SK-MEL-5 (cell line): ENCODE measurements around the gene SPN. TPM values are rescaled to one million over a fixed set of nuclear protein-coding genes. Genes with fewer than 3 reads are reported as not detected.
"Not testable (repeated sequence)": the region's sequence is repeated elsewhere in the genome, so short reads cannot be mapped to it uniquely, and the experiment has no call there.

Experiments used
- DNase-seq: peaks from one replicate; pipeline ENCODE4 v3.0.0-alpha.2; 2016; ENCODE audit warnings: low read depth, low spot score
- in situ Hi-C: cut with HindIII; loops from 2 replicates; pipeline ENCODE4 v1.10.0; 2016; ENCODE audit warnings: low sequenced_read_pairs, high pct_unique_total_duplicates, low pct_unique_long_range_greater_than_20kb
- total RNA-seq: library from RNA; depleted of rRNA; stranded (reverse); fragments of >200 nt; shearing (Covaris generic); gene quantifications from 2 replicates; pipeline ENCODE4 v1.2.3, GENCODE V29; 2014

Gene SPN
- total RNA-seq, 1 experiment from 2014 or later, result not detected

- in situ Hi-C loops, DNase-seq: not testable (repeated sequence)
Measured at GRCh38 chr16:29692606-29693005, 29.6 kb downstream of the SPN start.

DNA sequence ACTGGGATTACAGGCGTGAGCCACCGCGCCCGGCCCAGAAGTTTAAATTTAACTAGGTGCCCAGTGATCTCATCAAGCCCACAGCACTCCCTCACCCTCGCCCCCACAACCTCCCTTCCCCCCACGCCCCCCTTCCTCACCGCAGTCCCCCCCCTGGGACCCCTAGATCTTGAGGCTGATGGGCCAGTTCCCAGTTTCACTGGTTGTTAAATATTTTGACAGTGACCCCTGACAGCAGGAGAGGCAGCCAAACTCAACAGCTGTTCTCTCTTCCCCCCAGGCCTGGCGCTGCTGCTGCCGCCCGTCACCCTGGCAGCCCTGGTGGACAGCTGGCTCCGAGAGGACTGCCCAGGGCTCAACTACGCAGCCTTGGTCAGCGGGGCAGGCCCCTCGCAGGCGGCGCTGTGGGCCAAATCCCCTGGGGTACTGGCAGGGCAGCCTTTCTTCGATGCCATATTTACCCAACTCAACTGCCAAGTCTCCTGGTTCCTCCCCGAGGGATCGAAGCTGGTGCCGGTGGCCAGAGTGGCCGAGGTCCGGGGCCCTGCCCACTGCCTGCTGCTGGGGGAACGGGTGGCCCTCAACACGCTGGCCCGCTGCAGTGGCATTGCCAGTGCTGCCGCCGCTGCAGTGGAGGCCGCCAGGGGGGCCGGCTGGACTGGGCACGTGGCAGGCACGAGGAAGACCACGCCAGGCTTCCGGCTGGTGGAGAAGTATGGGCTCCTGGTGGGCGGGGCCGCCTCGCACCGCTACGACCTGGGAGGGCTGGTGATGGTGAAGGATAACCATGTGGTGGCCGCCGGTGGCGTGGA is 31.5 kb downstream of the SPN start:
- in situ Hi-C loops, result no loop called here
- no peak for DNase-seq

DNA sequence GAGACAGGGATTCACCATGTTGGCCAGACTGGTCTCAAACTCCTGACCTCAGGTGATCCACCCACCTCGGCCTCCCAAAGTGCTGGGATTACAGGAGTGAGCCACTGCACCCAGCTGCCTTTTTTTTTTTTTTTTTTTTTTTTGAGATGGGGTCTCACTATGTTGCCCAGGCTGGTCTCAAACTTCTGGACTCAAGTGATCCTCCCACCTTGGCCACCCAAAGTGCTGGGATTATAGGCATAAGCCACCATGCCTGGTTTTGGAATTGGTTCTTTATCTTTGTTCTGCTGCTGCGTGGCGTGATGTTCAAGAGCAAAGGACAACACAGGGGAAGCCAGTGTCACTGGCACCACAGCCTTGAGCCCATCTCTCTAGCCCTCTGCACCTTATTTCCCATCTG is 32.6 kb downstream of the SPN start:
- DNase-seq, in situ Hi-C loops: not testable (repeated sequence)

DNA sequence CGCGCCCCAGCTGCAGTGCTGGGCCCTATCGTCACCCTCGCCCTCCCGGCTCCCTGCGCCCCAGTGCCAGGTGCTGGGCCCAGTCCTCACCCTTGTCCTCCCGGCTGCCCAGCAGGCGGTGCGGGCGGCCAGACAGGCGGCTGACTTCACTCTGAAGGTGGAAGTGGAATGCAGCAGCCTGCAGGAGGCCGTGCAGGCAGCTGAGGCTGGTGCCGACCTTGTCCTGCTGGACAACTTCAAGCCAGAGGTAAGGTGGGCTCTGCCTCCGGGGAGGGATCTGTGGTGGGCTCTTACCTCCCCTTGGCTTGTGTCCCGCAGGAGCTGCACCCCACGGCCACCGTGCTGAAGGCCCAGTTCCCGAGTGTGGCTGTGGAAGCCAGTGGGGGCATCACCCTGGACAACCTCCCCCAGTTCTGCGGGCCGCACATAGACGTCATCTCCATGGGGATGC is 33.9 kb downstream of the SPN start:
- DNase-seq, result no peak
- in situ Hi-C loops, result no loop called here

DNA sequence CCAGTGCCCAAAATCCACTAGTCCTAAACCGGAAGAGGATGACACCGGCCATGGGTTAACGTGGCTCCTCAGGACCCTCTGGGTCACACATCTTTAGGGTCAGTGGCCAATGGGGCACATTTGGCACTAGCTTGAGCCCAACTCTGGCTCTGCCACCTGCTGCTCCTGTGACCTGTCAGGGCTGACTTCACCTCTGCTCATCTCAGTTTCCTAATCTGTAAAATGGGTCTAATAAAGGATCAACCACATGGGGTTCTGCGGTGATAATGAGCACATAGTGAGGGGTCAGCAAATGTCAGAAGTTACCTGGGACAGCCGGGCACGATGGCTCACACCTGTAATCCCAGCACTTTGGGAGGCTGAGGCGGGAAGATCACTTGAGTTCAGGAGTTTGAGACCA is 34.3 kb downstream of the SPN start:
- DNase-seq, result no peak
- in situ Hi-C loops, result no loop called here

- DNase-seq, result no peak
- in situ Hi-C loops, result no loop called here
Measured at GRCh38 chr16:29698042-29698441, 35.0 kb downstream of the SPN start.

DNA sequence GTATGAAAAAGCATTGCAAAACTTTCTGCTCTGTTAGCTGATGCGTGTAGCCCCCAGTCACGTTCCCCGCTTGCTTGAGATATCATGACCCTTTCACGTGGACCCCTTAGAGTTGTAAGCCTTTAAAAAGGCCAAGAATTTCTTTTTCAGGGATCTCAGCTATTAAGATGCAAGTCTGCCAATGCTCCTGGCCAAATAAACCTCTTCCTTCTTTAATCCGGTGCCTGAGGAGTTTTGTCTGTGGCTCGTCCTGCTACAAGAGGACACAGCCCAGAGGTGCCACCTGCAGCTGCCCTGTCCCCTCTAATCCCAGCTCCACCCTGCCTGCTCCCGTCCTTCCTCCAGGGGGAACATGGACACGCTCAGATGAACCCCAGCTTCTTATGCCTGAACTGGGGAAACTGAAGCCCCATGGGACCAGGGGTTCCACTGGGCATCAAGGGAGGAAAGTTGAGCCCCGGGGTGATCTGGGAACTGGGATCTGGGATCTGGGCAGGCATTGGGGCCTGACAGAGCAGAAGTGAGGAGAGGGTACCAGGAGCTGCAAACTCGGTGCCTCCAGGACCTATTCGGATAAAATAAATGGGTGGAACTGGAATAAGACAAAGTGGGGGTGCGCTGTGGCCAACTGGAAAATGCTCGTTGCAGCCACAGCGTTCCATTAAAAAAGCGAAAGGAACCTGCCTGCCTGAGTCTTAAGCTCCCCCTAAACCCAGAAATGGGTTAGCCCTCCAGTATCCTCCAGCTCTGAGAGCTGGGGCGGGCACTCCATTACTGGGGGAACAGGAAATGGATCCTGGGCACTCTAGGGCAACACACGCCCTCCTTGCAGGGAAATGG is 35.7 kb downstream of the SPN start:
- in situ Hi-C loops, result no loop called here
- DNase-seq, result no peak

DNA sequence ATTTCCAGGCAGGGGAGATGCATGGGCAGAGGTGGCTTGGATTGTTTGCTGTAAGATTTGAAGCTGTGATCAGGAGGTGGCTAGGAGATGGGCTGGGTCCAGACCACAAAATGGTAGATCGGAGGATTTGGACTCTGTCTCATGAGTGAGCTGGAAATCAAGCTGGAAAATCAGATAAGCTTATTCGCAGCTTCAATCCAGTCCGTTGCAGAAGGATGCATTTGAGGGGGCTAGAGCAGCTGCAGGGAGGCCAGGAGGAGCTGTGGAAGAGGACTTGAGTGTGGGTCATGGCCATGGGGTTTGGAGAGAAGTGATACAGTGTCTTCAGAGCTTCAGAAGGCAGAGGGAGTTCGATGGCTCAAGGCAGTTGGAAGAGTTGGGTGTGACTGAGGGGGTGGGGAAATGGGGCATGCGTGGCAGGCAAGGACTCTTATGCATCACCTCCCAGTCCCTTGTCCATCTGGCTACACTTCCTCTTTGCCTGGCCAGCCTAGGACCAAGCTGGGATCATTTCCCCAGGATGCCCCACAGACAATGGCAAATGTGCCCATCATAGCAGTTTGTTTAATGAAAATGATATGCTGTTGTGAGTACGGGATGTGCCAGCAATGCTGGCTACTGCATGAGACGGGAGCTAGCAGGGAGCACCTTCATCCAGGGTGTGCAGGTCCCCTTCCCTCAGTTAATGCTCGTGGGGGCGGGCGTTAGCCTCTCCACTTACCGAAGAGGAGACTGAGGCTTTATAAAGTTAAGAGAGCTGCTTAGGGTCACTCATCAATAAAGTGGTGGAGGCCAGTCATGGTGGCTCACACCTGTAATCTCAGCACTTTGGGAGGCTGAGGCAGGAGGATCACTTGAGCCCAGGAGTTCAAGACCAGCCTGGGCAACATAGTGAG is 36.5 kb downstream of the SPN start:
- in situ Hi-C loops, result no loop called here

GRCh38 chr16:29700253-29700987 is 37.4 kb downstream of the SPN start:
- in situ Hi-C loops, result no loop called here
- DNase-seq, result peak; percentile 88

More for the DNA sequence above, 36.5 kb downstream of the SPN start:
- DNase-seq, result no peak

DNA sequence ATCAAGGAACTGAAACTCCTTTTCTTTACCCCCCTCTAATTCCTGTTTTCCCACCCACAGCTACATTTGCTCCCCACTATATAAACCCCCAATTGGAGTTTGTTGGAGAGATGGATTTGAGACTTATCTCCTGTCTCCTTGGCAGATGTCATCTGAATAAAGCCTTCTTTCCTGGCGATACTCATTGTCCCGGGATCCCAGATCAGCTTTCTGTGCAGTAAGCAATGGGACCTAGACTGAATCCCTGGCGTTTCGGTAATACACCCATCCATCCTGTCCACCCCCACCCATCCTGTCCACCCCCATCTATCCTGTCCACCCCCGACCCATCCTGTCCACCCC is 38.1 kb downstream of the SPN start:
- no peak for DNase-seq
- in situ Hi-C loops, result no loop called here

DNA sequence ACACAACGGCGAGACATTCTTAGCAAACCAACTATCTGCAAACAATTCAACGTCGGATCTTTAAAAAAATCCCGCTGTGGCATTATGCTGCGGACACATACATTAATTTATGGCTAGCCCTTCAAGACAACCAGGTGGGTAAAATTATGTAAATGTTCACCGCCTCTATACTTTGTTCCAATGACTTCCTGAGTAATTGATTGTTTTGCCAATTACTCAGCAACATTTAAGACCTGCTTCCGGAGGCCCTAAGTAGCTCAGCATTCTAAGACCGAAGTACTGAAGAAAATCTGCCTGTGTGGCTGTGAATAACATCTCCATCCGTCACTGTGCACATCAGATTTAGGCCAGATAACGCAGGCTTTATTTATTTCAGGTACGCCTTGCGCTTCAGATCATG is 39.2 kb downstream of the SPN start:
- no peak for DNase-seq
- in situ Hi-C loops, result no loop called here

GRCh38 chr16:29705030-29705429 is 42.0 kb downstream of the SPN start:
- no peak for DNase-seq
- in situ Hi-C loops, result no loop called here

- in situ Hi-C loops, result not testable (repeated sequence)
Measured at GRCh38 chr16:29707160-29707559, 44.1 kb downstream of the SPN start.

GRCh38 chr16:29708917-29709600 is 46.0 kb downstream of the SPN start:
- in situ Hi-C loops, result no loop called here
- no peak for DNase-seq

More at GRCh38 chr16:29707160-29707559, 44.1 kb downstream of the SPN start:
- DNase-seq, result not testable (repeated sequence)

GRCh38 chr16:29709657-29710056 is 46.6 kb downstream of the SPN start:
- DNase-seq, in situ Hi-C loops: not testable (repeated sequence)
